Smooth muscle cell (in vitro differentiated cells): ENCODE data around the gene POU2F3. TPM values are rescaled to one million over a fixed set of nuclear protein-coding genes. Genes with fewer than 3 reads are reported as not detected.

Experiments
- DNase-seq: peaks from one replicate; lab custom pipeline; 2025; ENCODE audit not compliant: unreplicated experiment; lab: John Stamatoyannopoulos, UW
- H2AFZ ChIP-seq: fragments of 200-600 bp; sonication (generic); 2 replicates; pipeline ENCODE4 v1.6.0; 2016; ENCODE audit warnings: antibody characterized with exemption, low read depth, mild to moderate bottlenecking
- H3F3A ChIP-seq: fragments of 200-600 bp; sonication (generic); 2 replicates; pipeline ENCODE4 v1.6.0; 2017; ENCODE audit warnings: antibody characterized with exemption, low read depth
- H3K27ac ChIP-seq: fragments of 200-600 bp; sonication (generic); 2 replicates; pipeline ENCODE4 v1.5.1; 2016; ENCODE audit warnings: low read depth, mild to moderate bottlenecking
- H3K27me3 ChIP-seq: fragments of 200-600 bp; sonication (generic); 2 replicates; pipeline ENCODE4 v1.6.1; 2016; ENCODE audit warnings: low read depth, mild to moderate bottlenecking
- H3K36me3 ChIP-seq: fragments of 200-600 bp; sonication (generic); 2 replicates; pipeline ENCODE4 v1.5.1; 2016; ENCODE audit warnings: low read depth
- H3K4me1 ChIP-seq: fragments of 200-600 bp; sonication (generic); 2 replicates; pipeline ENCODE4 v1.5.1; 2016; ENCODE audit warnings: low read depth
- H3K4me2 ChIP-seq: fragments of 200-600 bp; sonication (generic); 2 replicates; pipeline ENCODE4 v1.6.0; 2016; ENCODE audit warnings: mild to moderate bottlenecking
- H3K4me3 ChIP-seq: fragments of 200-600 bp; sonication (generic); 2 replicates; pipeline ENCODE4 v1.5.1; 2016; ENCODE audit warnings: mild to moderate bottlenecking
- H3K79me2 ChIP-seq: fragments of 200-600 bp; sonication (generic); 2 replicates; pipeline ENCODE4 v1.6.0; 2016; ENCODE audit warnings: low read depth, mild to moderate bottlenecking
- H3K9ac ChIP-seq: fragments of 200-600 bp; sonication (generic); 2 replicates; pipeline ENCODE4 v1.6.0; 2016; ENCODE audit warnings: low read depth
- H3K9me3 ChIP-seq: fragments of 200-600 bp; sonication (generic); replicated peaks from 2 replicates; pipeline ENCODE4 v1.5.1; 2016; ENCODE audit warnings: low read depth
- H4K20me1 ChIP-seq: fragments of 200-600 bp; sonication (generic); 2 replicates; pipeline ENCODE4 v1.6.0; 2016; ENCODE audit warnings: low read depth
- WGBS: methylation state at CpG from one replicate; pipeline ENCODE4 v1.1.7; 2016; ENCODE audit warnings: low lambda C conversion rate; 5-methylcytosine and 5-hydroxymethylcytosine counted together
- polyA plus RNA-seq: library from polyadenylated mRNA; unstranded; fragments of >200 nt; fragmentation: Nextera tagmentation; extraction: Ambion mirVana; gene quantifications from 2 replicates; pipeline ENCODE4 v1.2.1, GENCODE V29; 2016
- total RNA-seq: library from RNA; depleted of rRNA; stranded (reverse); fragments of >200 nt; gene quantifications from 2 replicates; pipeline ENCODE4 v1.2.3, GENCODE V29; 2014
- TF ChIP-seq, protein P1 (sequence below): fragments of 200-600 bp; sonication (generic); IDR thresholded peaks from 2 replicates; pipeline ENCODE4 v1.5.1; 2017; ENCODE audit warnings: borderline replicate concordance, mild to moderate bottlenecking, antibody characterized with exemption; ENCODE audit not compliant: insufficient read depth, poor library complexity, severe bottlenecking

Gene POU2F3
- total and polyA plus RNA-seq, 2 experiments from 2014 or later, result 2.8 TPM; not detected in 1

DNA sequence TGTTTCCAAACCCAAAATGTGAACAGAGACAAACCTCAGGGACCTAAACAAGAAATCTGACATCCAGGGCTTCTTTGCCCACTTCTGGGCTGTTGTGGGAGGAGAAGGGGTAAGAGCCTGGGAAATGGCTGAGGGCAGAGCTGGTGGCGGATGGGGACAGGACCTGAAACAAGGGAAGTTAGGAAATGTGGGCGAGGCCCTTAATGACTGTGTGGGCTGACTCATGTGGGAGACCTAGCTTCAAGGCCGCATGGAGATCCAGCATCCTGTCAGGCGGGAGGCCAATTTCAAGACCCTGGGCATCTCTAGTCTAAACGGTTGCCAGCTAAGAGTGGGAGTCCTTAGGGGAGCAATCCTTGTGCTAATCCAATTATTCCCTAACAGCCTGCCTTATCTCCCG, 31.2 kb upstream of the POU2F3 start:
- Histone ChIP-seq H4K20me1 (peaks cover 9% of the 10 kb centered on the region), H3K4me2 (peak overlapping the region; percentile 17), H3K4me3 (no peak overlapping the region), H3K9ac (no peak overlapping the region), H3F3A (peaks cover 8% of the 10 kb centered on the region), H3K4me1 (peaks cover 16% of the 10 kb centered on the region), H2AFZ (no peak overlapping the region), H3K27ac (peak overlapping the region; percentile 65), H3K36me3 (no peaks in the 10 kb centered on the region), H3K27me3 (no peaks in the 10 kb centered on the region), H3K79me2 (peaks cover 25% of the 10 kb centered on the region), H3K9me3 (no peaks in the 10 kb centered on the region)
- DNase-seq, result no peak
- 44% methylated on average over 6 of the region's 6 CpGs for WGBS
- TF ChIP-seq, protein P1, sequence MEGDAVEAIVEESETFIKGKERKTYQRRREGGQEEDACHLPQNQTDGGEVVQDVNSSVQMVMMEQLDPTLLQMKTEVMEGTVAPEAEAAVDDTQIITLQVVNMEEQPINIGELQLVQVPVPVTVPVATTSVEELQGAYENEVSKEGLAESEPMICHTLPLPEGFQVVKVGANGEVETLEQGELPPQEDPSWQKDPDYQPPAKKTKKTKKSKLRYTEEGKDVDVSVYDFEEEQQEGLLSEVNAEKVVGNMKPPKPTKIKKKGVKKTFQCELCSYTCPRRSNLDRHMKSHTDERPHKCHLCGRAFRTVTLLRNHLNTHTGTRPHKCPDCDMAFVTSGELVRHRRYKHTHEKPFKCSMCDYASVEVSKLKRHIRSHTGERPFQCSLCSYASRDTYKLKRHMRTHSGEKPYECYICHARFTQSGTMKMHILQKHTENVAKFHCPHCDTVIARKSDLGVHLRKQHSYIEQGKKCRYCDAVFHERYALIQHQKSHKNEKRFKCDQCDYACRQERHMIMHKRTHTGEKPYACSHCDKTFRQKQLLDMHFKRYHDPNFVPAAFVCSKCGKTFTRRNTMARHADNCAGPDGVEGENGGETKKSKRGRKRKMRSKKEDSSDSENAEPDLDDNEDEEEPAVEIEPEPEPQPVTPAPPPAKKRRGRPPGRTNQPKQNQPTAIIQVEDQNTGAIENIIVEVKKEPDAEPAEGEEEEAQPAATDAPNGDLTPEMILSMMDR, result no peak

DNA sequence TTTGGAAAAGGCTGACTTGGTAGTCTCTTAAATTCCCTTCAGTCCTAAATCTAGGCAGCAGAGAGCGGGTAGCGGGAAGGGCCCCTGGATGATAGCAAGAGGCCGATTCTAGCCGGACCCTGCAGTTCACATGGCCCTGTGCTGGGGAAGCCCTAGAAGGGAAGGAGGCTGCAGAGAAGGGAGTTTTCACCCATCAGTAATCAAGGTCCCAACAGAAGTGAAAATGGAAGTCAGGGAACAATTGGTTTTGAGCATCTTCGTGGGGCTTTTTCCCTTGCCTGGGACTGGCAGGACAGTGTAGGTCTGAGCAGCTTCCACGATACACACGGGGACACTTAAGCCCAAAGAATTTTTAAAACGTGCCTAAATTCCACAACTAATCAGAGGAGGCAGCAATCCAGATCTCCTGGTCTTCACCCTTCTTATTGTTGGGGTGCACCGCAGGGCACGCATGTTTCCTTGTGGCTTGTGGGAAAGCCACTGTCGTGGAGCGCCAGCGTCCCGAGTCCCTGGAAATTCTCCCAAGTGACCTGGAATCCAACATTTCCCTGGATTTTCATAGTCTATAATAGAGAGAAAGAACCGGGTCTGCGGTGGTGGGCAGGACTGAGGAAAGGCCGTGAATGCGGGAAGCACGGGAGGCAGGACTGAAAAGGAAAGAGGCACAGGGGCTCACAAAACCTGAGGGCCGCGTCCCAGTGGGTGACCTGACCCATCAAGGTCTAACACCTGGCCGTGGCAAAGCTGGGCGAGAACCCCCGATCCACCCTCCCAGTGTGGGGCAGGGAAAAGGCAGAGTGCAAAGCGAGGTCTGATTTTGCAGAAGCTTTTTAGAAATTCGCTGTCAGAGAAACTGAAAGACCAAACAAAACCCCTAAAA, 30.0 kb upstream of the POU2F3 start:
- Histone ChIP-seq H2AFZ (peak overlapping the region; percentile 50), H3K4me3 (peak overlapping the region; percentile 74), H3F3A (peaks cover 7% of the 10 kb centered on the region), H3K4me1 (peaks cover 16% of the 10 kb centered on the region), H4K20me1 (peaks cover 21% of the 10 kb centered on the region), H3K36me3 (no peaks in the 10 kb centered on the region), H3K79me2 (peaks cover 37% of the 10 kb centered on the region), H3K9me3 (no peaks in the 10 kb centered on the region), H3K27me3 (no peaks in the 10 kb centered on the region), H3K27ac (peak overlapping the region; percentile 77), H3K9ac (peak overlapping the region; percentile 81), H3K4me2 (peak overlapping the region; percentile 92)
- TF ChIP-seq, protein P1, result no peak
- WGBS, result 15% methylated on average over 26 of the region's 26 CpGs
- DNase-seq, result no peak

GRCh38 chr11:120210626-120211521, 29.1 kb upstream of the POU2F3 start, which contains the start of gene OAF:
Gene OAF, plus strand, starts transcription at chr11:120211032. Its CDS starts 248 bp downstream, at chr11:120211280.
- TF ChIP-seq, protein P1, result peak; percentile 10
- H3K36me3 ChIP-seq, result no peaks in the 10 kb centered on the region
- H3K4me1 ChIP-seq, result peaks cover 20% of the 10 kb centered on the region
- H3K27ac ChIP-seq, result peak within 1 kb of the TSS; percentile 77
- peak within 1 kb of the TSS; percentile 81 for H3K9ac ChIP-seq
- WGBS, result under 1% methylated on average over 94 of the region's 108 CpGs
- peak; percentile 40 for DNase-seq
- H4K20me1 ChIP-seq, result peaks cover 30% of the 10 kb centered on the region
- H3K4me2 ChIP-seq, result peak within 1 kb of the TSS; percentile 92
- H3K4me3 ChIP-seq, result peak within 1 kb of the TSS; percentile 74
- peak within 1 kb of the TSS; percentile 55 for H2AFZ ChIP-seq
- H3F3A ChIP-seq, result peaks cover 7% of the 10 kb centered on the region
- no peaks in the 10 kb centered on the region for H3K9me3 ChIP-seq
- H3K79me2 ChIP-seq, result peaks cover 46% of the 10 kb centered on the region
- no peaks in the 10 kb centered on the region for H3K27me3 ChIP-seq
